K562 (cell line): ENCODE results near the gene MRPL33. TPM values are rescaled to one million over a fixed set of nuclear protein-coding genes. Genes with fewer than 3 reads are reported as not detected.

Source experiments
- ARID1B ChIP-seq: fragments of 450-650 bp; IDR thresholded peaks from 2 replicates; pipeline ENCODE4 v1.6.1; 2016; ENCODE audit warnings: antibody characterized with exemption, mild to moderate bottlenecking, inconsistent platforms
- CC2D1A ChIP-seq: fragments of 450-650 bp; IDR thresholded peaks from 2 replicates; pipeline ENCODE4 v1.6.1; 2017; ENCODE audit warnings: mild to moderate bottlenecking
- HCFC1 ChIP-seq: IDR thresholded peaks from 2 replicates; pipeline ENCODE4 v1.6.1; 2012; ENCODE audit warnings: low read depth, low read length, improper control_type of control experiment
- KLF16 ChIP-seq: IDR thresholded peaks from 2 replicates; pipeline ENCODE4 v1.6.1; 2016; ENCODE audit warnings: antibody characterized with exemption
- MYC ChIP-seq, 2 experiments: fragments of 250-450 bp in 1 of 2; sonication (Bioruptor Pico) in 1 of 2; IDR thresholded peaks; 2 replicates each; pipeline versions ENCODE4 v1.5.1 to v1.6.1; 2012 to 2021; ENCODE audit warnings: low read depth in 2 of 2, borderline replicate concordance in 1 of 2, improper control_type of control experiment in 1 of 2, low read length in 1 of 2, mild to moderate bottlenecking in 1 of 2, moderate library complexity in 1 of 2
- NKRF ChIP-seq: fragments of 450-650 bp; IDR thresholded peaks from 2 replicates; pipeline ENCODE4 v1.6.1; 2016; ENCODE audit warnings: borderline replicate concordance
- OTX1 ChIP-seq: fragments of 450-650 bp; formaldehyde crosslinking; IDR thresholded peaks from 2 replicates; pipeline ENCODE4 v1.4.0; 2022; ENCODE audit warnings: mild to moderate bottlenecking
- SP1 ChIP-seq: sonication (generic); formaldehyde crosslinking; IDR thresholded peaks from 2 replicates; pipeline ENCODE4 v1.8.1; 2022; ENCODE audit warnings: mild to moderate bottlenecking, missing genetic modification reagents
- SUPT5H ChIP-seq: fragments of 450-650 bp; IDR thresholded peaks from 2 replicates; pipeline ENCODE4 v1.6.1; 2016
- TCFL5 ChIP-seq: fragments of 250-450 bp; sonication (Bioruptor Pico); conservative IDR thresholded peaks from 2 replicates; pipeline ENCODE4 v1.6.1; 2021; ENCODE audit warnings: mild to moderate bottlenecking, moderate library complexity, matching md5 sums
- TFAP4 ChIP-seq: sonication (generic); formaldehyde crosslinking; IDR thresholded peaks from 2 replicates; pipeline ENCODE4 v1.8.0; 2022; ENCODE audit warnings: missing genetic modification reagents, mild to moderate bottlenecking, moderate library complexity, borderline replicate concordance
- VEZF1 ChIP-seq: fragments of 200-800 bp; sonication (Bioruptor generic); IDR thresholded peaks from 2 replicates; pipeline ENCODE4 v1.6.1; 2017; ENCODE audit warnings: missing genetic modification characterization, missing compliant biosample characterization
- ZFP91 ChIP-seq: sonication (generic); formaldehyde crosslinking; IDR thresholded peaks from 2 replicates; pipeline ENCODE4 v1.8.0; 2022; ENCODE audit warnings: mild to moderate bottlenecking, missing genetic modification reagents
- ZNF395 ChIP-seq: fragments of 200-800 bp; sonication (Bioruptor generic); IDR thresholded peaks from 2 replicates; pipeline ENCODE4 v1.6.1; 2017; ENCODE audit warnings: missing genetic modification characterization, missing compliant biosample characterization
- ZNF431 ChIP-seq: sonication (generic); formaldehyde crosslinking; IDR thresholded peaks from 2 replicates; pipeline ENCODE4 v1.8.0; 2022; ENCODE audit warnings: mild to moderate bottlenecking, missing genetic modification reagents
- ZNF639 ChIP-seq, 2 experiments: fragments of 200-800 bp in 1 of 2; sonication (Bioruptor generic) in 1 of 2; sonication (generic) in 1 of 2; formaldehyde crosslinking in 1 of 2; IDR thresholded peaks in 1 of 2; conservative IDR thresholded peaks in 1 of 2; 2 replicates each; pipeline versions ENCODE4 v1.5.0 to v1.6.1; 2016 to 2020; ENCODE audit warnings: missing compliant biosample characterization in 1 of 2, missing genetic modification characterization in 1 of 2, missing genetic modification reagents in 1 of 2
- polyA plus RNA-seq, 8 experiments: library from polyadenylated mRNA; depleted of rRNA in 4 of 8; stranded (reverse) in 5 of 8; unstranded in 3 of 8; fragments of >200 nt; fragmentation: Nextera tagmentation in 2 of 8; fragmentation: Illumina TruSeq in 1 of 8; extraction: Ambion mirVana in 2 of 8; extraction: Trizol in 1 of 8; gene quantifications; 2 replicates each; pipeline versions ENCODE4 v1.2.1 to v1.2.3, GENCODE V29; 2011 to 2014; ENCODE audit warnings: inconsistent platforms in 1 of 8, missing spikeins in 1 of 8
- total RNA-seq, 7 experiments: library from RNA; depleted of rRNA in 6 of 7; stranded (reverse); fragments of >200 nt in 6 of 7; fragmentation: Illumina TruSeq in 2 of 7; extraction: Trizol in 2 of 7; gene quantifications; 2 replicates each; pipeline versions ENCODE4 v1.2.1 to v1.2.3, GENCODE V29; 2011 to 2021; ENCODE audit warnings: low replicate concordance in 1 of 7

MRPL33 gene
- total and polyA plus RNA-seq, 9 of the 15 experiments (the other 6 are each of a cell fraction or from before 2014, with no cell fraction given): 68.3 to 338 (median 226) TPM

GRCh38 chr2:27771548-27772335 is at the start of gene MRPL33 (continued):
- peak; percentile 80 for TF ChIP-seq OTX1 (CRISPR knock-in tag)
- TF ChIP-seq ZFP91 (CRISPR knock-in tag): no peak
- TF ChIP-seq VEZF1 (CRISPR knock-in tag): peak; percentile 78
- TF ChIP-seq CC2D1A: 0 out of 2 replicates have a peak, but pooled peaks have one; percentile 22
- peak; percentile 94 for TF ChIP-seq SUPT5H
- TF ChIP-seq KLF16: no peak
- TF ChIP-seq MYC (IDR thresholded peaks at IDR 0.05; ENCODE audit: low read depth, low read length): peak; percentile 60
- TF ChIP-seq MYC (CRISPR knock-in tag; IDR thresholded peaks at IDR 0.05; ENCODE audit: borderline replicate concordance, low read depth): peak; percentile 73; the same call in 1 of the 2 replicates
- TF ChIP-seq HCFC1: peak; percentile 81
- TF ChIP-seq NKRF: peak; percentile 88
- peak; percentile 82 for TF ChIP-seq SP1 (CRISPR knock-in tag)
- TF ChIP-seq ZNF639 (CRISPR knock-in tag; conservative IDR thresholded peaks at IDR 0.05 in 1 of 2, IDR thresholded peaks at IDR 0.05 in 1 of 2): peak in 1 of 2 experiments; percentile 88; a peak in 2 of 4 replicates
- TF ChIP-seq TFAP4 (CRISPR knock-in tag): peak; percentile 87
- 0 out of 2 replicates have a peak, but pooled peaks have one; percentile 4 for TF ChIP-seq ARID1B
- peak; percentile 61; the same call in 1 of the 2 replicates for TF ChIP-seq ZNF395 (CRISPR knock-in tag)
- 0 out of 2 replicates have a peak, but pooled peaks have one; percentile 36 for TF ChIP-seq TCFL5 (CRISPR knock-in tag)
- TF ChIP-seq ZNF431: 0 out of 2 replicates have a peak, but pooled peaks have one; percentile 45
